Vagina (tissue), 2 donors: ENCODE data around the gene CNNM2.

ENCODE experiments used
- CTCF ChIP-seq, 3 experiments: fragments of 450-650 bp in 2 of 3; fragments of 200-600 bp in 1 of 3; sonication (generic) in 1 of 3; IDR thresholded peaks; one replicate each; pipeline ENCODE4 v1.5.1; 2017 to 2019; ENCODE audit warnings: antibody characterized with exemption in 3 of 3, mild to moderate bottlenecking in 2 of 3, moderate library complexity in 2 of 3
- POLR2A ChIP-seq, 2 donors: fragments of 450-650 bp; IDR thresholded peaks; one replicate each; pipeline ENCODE4 v1.6.1; 2017; ENCODE audit warnings: antibody characterized with exemption in 2 of 2, mild to moderate bottlenecking in 2 of 2, moderate library complexity in 2 of 2
- POLR2AphosphoS5 ChIP-seq, 2 donors: sonication (generic); formaldehyde crosslinking; IDR thresholded peaks; one replicate each; pipeline ENCODE4 v1.9.0; 2017; ENCODE audit warnings: antibody characterized with exemption in 2 of 2, mild to moderate bottlenecking in 2 of 2, low read depth in 1 of 2; ENCODE audit not compliant: insufficient read depth in 1 of 2

GRCh38 chr10:102967123-102967522 is 49.0 kb downstream of the CNNM2 start:
- no peak for TF ChIP-seq POLR2AphosphoS5 (IDR thresholded peaks at IDR 0.05; ENCODE audit: insufficient read depth in 1 of 2, low read depth in 1 of 2)
- TF ChIP-seq CTCF (IDR thresholded peaks at IDR 0.05), result no peak
- TF ChIP-seq POLR2A (IDR thresholded peaks at IDR 0.05), result no peak
